Body of pancreas (tissue), 4 donors: ENCODE measurements around the gene BOD1L1. TPM values are rescaled to one million over a fixed set of nuclear protein-coding genes. Genes with fewer than 3 reads are reported as not detected.

Experiments used
- ATAC-seq: fragments of 150-250 bp; one replicate; pipeline ENCODE4 v1.9.1; 2016
- DNase-seq, 4 donors: peaks; one replicate each; pipeline ENCODE4 v3.0.0-alpha.2; 2019
- H3K27ac ChIP-seq, 4 donors: fragments of 200-600 bp; sonication (generic); 1 replicate in 3 of 4; 2 replicates in 1 of 4; pipeline versions ENCODE4 v1.5.1 to v1.6.1; 2016 to 2019; ENCODE audit warnings: mild to moderate bottlenecking in 1 of 4, mixed read lengths in 1 of 4, moderate library complexity in 1 of 4
- H3K27me3 ChIP-seq, 2 donors: fragments of 200-600 bp; sonication (generic); one replicate each; pipeline ENCODE4 v1.6.0; 2016; ENCODE audit warnings: mild to moderate bottlenecking in 1 of 2
- H3K36me3 ChIP-seq, 2 donors: fragments of 200-600 bp; sonication (generic); replicated peaks in 1 of 2; 2 replicates each; pipeline ENCODE4 v1.5.1; 2016; ENCODE audit warnings: low read depth in 2 of 2; ENCODE audit not compliant: insufficient read depth in 1 of 2
- H3K4me1 ChIP-seq: fragments of 200-600 bp; sonication (generic); one replicate; pipeline ENCODE4 v1.6.0; 2016
- H3K4me3 ChIP-seq, 2 donors: fragments of 200-600 bp; sonication (generic); 1 replicate in 1 of 2; 2 replicates in 1 of 2; pipeline ENCODE4 v1.5.1; 2016 to 2019
- H3K9me3 ChIP-seq, 3 donors: fragments of 200-600 bp; sonication (generic); 1 replicate in 2 of 3; 2 replicates in 1 of 3; pipeline ENCODE4 v1.5.1; 2016
- CTCF ChIP-seq, 7 experiments: fragments of 450-650 bp in 4 of 7; fragments of 200-600 bp in 3 of 7; sonication (generic) in 3 of 7; IDR thresholded peaks; one replicate each; pipeline ENCODE4 v1.5.1; 2016 to 2019; ENCODE audit warnings: antibody characterized with exemption in 7 of 7
- POLR2A ChIP-seq, 3 donors: fragments of 450-650 bp; IDR thresholded peaks; one replicate each; pipeline ENCODE4 v1.6.1; 2016; ENCODE audit warnings: antibody characterized with exemption in 3 of 3, mild to moderate bottlenecking in 2 of 3
- WGBS, 2 donors: methylation state at CpG; one replicate each; pipeline ENCODE4 v1.1.5; 2017; 5-methylcytosine and 5-hydroxymethylcytosine counted together
- intact Hi-C: fragments of 100-400 bp; cut with DNase I; formaldehyde crosslinking; loops from one replicate; pipeline ENCODE4 v1.15.1; 2023
- total RNA-seq, 2 donors: library from RNA; depleted of rRNA; stranded (reverse); fragments of >200 nt; gene quantifications; one replicate each; pipeline ENCODE4 v1.1.0, GENCODE V29; 2016

The BOD1L1 gene
- total RNA-seq, 2 donors from 2014 or later: 28.5 to 31.0 TPM

DNA sequence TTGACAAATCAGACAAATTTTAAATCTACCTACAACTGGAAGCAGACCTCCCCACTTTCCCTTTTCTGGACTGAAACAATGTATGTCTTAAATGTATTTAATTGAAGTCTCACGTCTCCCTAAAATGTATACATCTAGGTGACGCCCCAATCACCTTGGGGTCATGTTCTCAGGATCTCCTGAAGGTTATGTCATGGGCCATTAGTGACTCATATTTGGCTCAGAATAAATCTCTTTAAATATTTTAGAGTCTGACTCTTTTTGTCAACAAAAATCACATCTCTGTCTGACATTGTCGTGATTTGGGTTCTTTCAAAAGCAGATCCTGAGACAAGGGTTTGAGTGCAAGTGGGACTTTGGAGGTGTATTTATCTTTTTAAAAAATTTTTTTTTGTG lies 26.2 kb upstream of the BOD1L1 start:
- intact Hi-C loops: no loop called here
- Histone ChIP-seq H3K27ac (no peak overlapping the region), H3K36me3 (no peaks in the 10 kb centered on the region), H3K9me3 (no peaks in the 10 kb centered on the region), H3K4me1 (peaks cover 9% of the 10 kb centered on the region), H3K4me3 (peak overlapping the region in 1 of 2 donors; percentile 55), H3K27me3 (no peaks in the 10 kb centered on the region)
- ATAC-seq (no peak), DNase-seq (no peak)
- TF ChIP-seq CTCF (IDR thresholded peaks at IDR 0.05): no peak
- TF ChIP-seq POLR2A (IDR thresholded peaks at IDR 0.05): no peak
- WGBS, 2 donors: 29 to 37% methylated on average over 3 of the region's 3 CpGs

DNA sequence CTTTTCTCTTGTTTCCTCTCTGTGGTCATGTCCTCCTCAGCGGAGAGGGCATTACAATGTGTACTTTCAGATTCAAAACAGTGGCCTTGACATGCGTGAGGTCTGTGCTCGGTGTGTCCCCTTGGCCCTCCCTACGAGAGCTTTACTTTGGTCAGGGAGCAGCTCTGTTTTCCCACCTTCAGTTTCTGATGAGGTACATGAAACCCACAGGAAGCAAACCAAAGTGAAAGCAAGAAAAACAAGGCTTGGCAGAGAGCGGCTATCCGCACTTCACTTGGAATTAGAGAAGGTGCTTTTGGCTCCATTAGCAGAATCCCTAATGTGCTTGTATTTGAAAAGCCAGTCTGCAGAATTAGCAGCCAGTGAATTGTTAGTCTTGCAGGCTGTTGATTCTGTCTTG lies 19.5 kb upstream of the BOD1L1 start:
- no peak overlapping the region for H3K4me3 ChIP-seq
- H3K27ac ChIP-seq: no peak overlapping the region
- intact Hi-C loops: no loop called here
- no peak for TF ChIP-seq POLR2A (IDR thresholded peaks at IDR 0.05)
- TF ChIP-seq CTCF (IDR thresholded peaks at IDR 0.05): no peak
- H3K27me3 ChIP-seq: no peaks in the 10 kb centered on the region
- WGBS, 2 donors: 24 to 27% methylated on average over 6 of the region's 6 CpGs
- H3K4me1 ChIP-seq: peaks cover 8% of the 10 kb centered on the region
- no peaks in the 10 kb centered on the region for H3K36me3 ChIP-seq
- H3K9me3 ChIP-seq: no peaks in the 10 kb centered on the region
- ATAC-seq: no peak
- DNase-seq: no peak

DNA sequence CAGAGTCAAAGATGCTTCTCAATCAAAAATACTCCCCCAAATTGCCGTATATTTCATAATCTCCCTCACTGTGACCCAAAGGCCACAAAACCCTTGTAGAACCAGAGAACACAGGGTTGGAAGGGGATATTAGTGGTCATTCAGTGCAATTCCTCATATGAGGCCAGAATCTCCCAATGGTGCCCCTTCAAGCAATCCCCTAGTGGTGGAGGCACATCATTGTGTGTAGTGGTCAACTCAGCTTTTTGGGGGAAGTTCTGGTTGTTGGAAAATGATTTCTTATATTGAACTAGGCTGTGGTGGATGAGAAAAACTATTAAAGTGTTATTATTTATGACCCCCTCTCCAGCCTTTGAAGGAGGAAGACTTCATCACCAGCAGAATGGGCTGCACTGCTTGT lies 17.6 kb upstream of the BOD1L1 start:
- DNase-seq: no peak
- TF ChIP-seq CTCF (IDR thresholded peaks at IDR 0.05) (no peak), POLR2A (IDR thresholded peaks at IDR 0.05) (no peak)
- intact Hi-C loops: no loop called here
- no peak for ATAC-seq
- no peak overlapping the region for H3K4me3 ChIP-seq
- no peaks in the 10 kb centered on the region for H3K9me3 ChIP-seq
- no peaks in the 10 kb centered on the region for H3K36me3 ChIP-seq
- H3K27me3 ChIP-seq: no peaks in the 10 kb centered on the region
- no peak overlapping the region for H3K27ac ChIP-seq
- H3K4me1 ChIP-seq: peaks cover 24% of the 10 kb centered on the region
- WGBS, 2 donors: 71 to 74% methylated on average over 1 of the region's 1 CpG

DNA sequence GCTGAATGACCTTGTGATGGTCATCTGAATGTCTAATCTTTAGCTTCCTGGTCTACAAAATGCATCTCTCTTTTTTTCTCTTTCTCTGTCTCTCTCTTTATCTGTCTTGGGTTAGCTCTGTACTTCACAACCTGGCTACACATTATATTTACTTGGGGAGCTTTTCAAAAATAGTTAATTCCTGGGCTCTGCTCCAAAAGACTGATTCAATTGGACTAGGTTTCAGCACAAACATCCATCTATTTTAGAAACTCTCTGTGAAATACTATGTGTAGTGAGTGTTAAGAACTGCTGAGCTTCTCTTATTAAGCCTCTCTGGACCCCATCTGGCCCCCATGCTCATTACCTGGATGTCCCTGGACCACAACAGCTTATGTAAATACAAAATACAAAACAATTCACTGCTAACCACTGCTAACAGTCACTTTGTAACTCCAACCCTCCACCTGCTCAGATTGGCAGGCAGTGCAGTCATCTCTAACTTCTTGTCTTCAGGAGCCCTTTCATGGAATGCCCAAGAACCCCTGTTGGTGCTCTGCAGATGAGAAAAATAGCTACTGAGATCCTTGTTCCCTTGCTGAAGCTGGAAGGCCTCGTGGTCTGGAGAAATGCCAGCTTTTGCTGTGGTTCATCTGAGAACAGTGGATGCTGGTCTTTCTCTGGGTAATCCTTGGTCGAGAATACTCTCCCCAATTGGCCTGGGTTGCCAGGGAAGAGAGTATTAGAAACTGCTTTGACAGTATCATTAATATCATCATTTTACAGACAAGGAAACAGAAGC lies 14.8 kb upstream of the BOD1L1 start:
- intact Hi-C loops: no loop called here
- Histone ChIP-seq H3K4me1 (peaks cover 24% of the 10 kb centered on the region), H3K27ac (no peak overlapping the region), H3K27me3 (no peaks in the 10 kb centered on the region), H3K4me3 (no peak overlapping the region), H3K36me3 (no peaks in the 10 kb centered on the region), H3K9me3 (no peaks in the 10 kb centered on the region)
- DNase-seq (peak in 2 of 4 donors; percentile 13 to 23), ATAC-seq (no peak)
- WGBS, 2 donors: 3 to 12% methylated on average over 2 of the region's 2 CpGs
- TF ChIP-seq POLR2A (IDR thresholded peaks at IDR 0.05): no peak
- TF ChIP-seq CTCF (IDR thresholded peaks at IDR 0.05): no peak

DNA sequence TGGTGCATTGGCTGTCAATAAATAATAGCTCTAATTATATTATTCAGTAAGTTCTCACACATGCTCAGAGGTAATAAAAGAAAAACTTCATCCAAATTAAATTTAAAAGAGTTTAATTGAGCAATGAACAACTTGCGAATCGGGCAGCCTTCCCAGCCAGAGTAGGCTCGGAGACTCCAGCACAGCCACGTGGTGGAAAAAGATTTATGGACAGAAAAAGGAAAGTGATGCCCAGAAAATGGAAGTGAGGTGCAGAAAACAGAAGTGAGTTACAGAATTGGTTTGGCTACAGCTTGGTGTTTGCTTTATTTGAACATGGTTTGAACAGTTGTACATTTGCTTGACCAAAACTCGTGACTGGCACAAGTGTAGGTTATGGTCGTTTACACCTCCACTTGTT lies 13.6 kb upstream of the BOD1L1 start:
- ATAC-seq (no peak), DNase-seq (no peak)
- TF ChIP-seq CTCF (IDR thresholded peaks at IDR 0.05) (no peak), POLR2A (IDR thresholded peaks at IDR 0.05) (no peak)
- intact Hi-C loops: no loop called here
- Histone ChIP-seq H3K27me3 (no peaks in the 10 kb centered on the region), H3K27ac (no peak overlapping the region), H3K9me3 (no peaks in the 10 kb centered on the region), H3K36me3 (no peaks in the 10 kb centered on the region), H3K4me3 (no peak overlapping the region), H3K4me1 (peaks cover 24% of the 10 kb centered on the region)
- WGBS, 2 donors: 50 to 51% methylated on average over 6 of the region's 6 CpGs
